GM19043 (cell line): ENCODE results near the gene SHANK2.

Experiments used
- ATAC-seq: cut with Tn5 transposase; IDR thresholded peaks from one replicate; pipeline ENCODE4 v1.9.1; 2021; ENCODE audit warnings: low read depth; ENCODE audit not compliant: unreplicated experiment

Gene SHANK2

GRCh38 chr11:71203681-71204080 lies 48.7 kb downstream of the SHANK2 start:
- ATAC-seq: no peak

- no peak for ATAC-seq
These were observed 49.4 kb downstream of the SHANK2 start for GRCh38 chr11:71202966-71203365.

- no peak for ATAC-seq
These were observed 49.8 kb downstream of the SHANK2 start for GRCh38 chr11:71202598-71202944.
